RWPE1 (cell line): ENCODE measurements around the gene VIL1.
A peak's percentile ranks its signal among the peaks of the same experiment; 100 is the strongest.

Experiments used
- CTCF ChIA-PET: fragments of 350-600 bp; sonication (Branson Sonifier 250); formaldehyde crosslinking; extraction: SDS; loops from one replicate; lab custom pipeline; 2021; lab: Yijun Ruan, JAX
- POLR2A ChIA-PET: fragments of 400-600 bp; formaldehyde crosslinking; extraction: SDS; loops from one replicate; lab custom pipeline; 2020; ENCODE audit warnings: antibody characterized with exemption; ENCODE audit not compliant: low non-redundant PET; lab: Yijun Ruan, JAX
- DNase-seq: peaks from one replicate; pipeline ENCODE4 v3.0.0; 2012; ENCODE audit warnings: low spot score
- H3K27ac ChIP-seq: fragments of 450-650 bp; 2 replicates; pipeline ENCODE4 v1.5.1; 2017
- TF ChIP-seq, protein P1 (sequence below): fragments of 450-650 bp; conservative IDR thresholded peaks from 2 replicates; pipeline ENCODE4 v1.5.1; 2017; ENCODE audit warnings: low read depth, mild to moderate bottlenecking

VIL1 gene

DNA sequence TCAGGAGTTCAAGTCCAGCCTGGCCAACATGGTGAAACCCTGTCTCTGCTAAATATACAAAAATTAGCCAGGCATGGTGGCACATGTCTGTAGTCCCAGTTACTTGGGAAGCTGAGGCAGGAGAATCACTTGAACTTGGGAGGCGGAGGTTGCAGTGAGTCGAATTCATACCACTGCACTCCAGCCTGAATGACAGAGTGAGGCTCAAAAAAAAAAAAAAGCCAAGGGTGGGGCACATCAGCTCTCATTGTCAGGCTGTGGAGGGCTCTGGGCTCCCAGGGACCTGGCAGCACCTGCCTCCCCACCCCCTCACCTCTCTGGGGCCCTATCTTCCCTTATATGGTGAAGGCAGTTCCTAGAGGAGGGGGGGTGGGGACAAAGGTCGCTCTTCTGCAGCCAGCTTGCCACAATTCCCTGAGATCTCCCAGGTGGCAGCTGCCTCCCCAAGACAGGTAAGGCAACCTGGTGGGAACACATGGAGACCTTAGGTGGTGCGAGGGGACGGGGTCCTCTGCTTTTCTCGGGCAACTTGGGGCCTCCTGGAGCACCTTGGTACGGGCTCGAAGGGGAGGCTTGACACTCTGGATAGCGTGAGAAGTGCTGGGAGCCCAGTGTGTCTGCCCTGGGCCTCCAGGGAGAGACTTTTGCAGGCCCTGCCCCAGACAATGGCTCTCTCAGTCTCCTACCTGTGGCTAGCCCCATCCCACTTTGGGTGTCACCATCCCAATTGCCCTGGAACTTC is at the start of gene VIL1:
Gene VIL1, plus strand, starts transcription at position 407 of the 742 bp plus-strand sequence. CDS start 4,656 bp downstream, outside the sequence.
- TF ChIP-seq, protein P1, sequence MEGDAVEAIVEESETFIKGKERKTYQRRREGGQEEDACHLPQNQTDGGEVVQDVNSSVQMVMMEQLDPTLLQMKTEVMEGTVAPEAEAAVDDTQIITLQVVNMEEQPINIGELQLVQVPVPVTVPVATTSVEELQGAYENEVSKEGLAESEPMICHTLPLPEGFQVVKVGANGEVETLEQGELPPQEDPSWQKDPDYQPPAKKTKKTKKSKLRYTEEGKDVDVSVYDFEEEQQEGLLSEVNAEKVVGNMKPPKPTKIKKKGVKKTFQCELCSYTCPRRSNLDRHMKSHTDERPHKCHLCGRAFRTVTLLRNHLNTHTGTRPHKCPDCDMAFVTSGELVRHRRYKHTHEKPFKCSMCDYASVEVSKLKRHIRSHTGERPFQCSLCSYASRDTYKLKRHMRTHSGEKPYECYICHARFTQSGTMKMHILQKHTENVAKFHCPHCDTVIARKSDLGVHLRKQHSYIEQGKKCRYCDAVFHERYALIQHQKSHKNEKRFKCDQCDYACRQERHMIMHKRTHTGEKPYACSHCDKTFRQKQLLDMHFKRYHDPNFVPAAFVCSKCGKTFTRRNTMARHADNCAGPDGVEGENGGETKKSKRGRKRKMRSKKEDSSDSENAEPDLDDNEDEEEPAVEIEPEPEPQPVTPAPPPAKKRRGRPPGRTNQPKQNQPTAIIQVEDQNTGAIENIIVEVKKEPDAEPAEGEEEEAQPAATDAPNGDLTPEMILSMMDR, result no peak
- ChIA-PET POLR2A (interaction anchor here (0.6 kb wide), 1 partner anchor 11 kb away, joined by 5 read pairs; no protein-coding TSS in a partner anchor), CTCF (no interaction called here)
- DNase-seq, result no peak
- no peak within 1 kb of the TSS for H3K27ac ChIP-seq

DNA sequence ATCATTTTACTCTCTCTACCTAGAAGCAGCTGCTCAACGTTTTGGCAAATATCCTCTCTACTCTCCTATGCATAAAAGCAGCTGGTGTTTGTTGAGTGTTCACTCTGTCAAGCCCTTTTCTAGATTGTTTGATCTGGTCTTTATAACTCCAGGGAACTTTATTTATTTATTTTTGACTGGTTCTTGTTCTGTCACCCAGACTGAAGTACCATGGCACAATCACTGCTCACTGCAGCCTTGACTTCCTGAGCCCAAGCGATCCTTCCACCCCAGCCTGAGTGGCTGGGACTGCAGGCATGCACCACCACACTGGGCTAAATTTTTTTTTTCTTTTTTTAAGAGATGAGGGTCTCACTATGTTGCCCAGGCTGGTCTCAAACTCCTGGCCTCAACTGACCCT is 49.6 kb upstream of the VIL1 start:
- POLR2A ChIA-PET, result no interaction called here
- peak overlapping the region; percentile 17; the same call in 1 of the 2 replicates for H3K27ac ChIP-seq
- CTCF ChIA-PET, result no interaction called here
- no peak for DNase-seq
- TF ChIP-seq, protein P1, result no peak

DNA sequence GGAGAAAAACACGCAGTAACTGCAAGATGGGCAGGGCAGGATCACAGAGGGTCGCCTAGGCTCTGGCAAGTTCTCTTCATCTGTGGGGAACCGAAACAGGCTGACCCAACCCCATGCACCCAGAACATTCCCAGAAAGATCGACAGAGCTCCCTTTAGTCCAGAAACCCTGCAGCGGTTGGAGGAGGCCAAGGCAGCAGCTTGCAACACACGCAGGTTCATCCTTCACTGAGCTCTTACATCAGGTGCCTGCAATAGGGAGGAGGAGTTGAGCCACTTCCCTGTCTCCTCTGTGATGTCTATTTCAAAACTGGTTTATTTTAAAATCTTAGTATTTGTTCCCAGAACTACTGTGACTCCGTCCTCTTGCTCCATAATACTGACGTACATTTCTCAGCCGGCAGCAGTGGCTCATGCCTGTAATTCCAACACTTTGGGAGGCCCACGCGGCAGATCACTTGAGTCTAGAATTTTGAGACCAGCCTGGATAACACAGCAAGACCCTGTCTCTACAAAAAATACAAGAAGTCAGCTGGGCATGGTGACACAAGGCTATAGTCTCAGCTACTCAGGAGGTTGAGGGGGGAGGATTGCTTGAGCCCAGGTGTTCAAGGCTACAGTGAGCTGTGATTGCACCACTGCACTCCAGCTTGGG is 48.4 kb upstream of the VIL1 start:
- DNase-seq, result no peak
- CTCF ChIA-PET, result no interaction called here

DNA sequence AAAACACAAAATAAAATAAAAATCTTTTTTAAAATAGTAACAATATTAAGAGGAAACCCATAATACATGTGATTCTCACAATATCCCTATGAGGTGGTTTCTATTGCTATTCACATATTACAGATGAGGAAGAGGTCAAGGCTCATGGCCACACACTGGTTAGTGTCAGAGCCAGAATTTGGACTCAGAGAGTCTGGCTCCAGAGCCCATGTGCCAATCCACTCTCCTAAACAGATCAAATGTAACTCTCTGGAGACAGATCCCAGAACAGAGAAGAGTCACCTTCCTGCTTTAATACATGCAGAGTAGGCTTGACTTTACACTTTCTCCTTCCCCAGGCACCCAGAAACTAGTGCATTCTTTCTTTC is 47.0 kb upstream of the VIL1 start:
- no peak overlapping the region for H3K27ac ChIP-seq
- no peak for DNase-seq
- TF ChIP-seq, protein P1, result no peak
- CTCF ChIA-PET, result no interaction called here
- POLR2A ChIA-PET, result no interaction called here

More for the DNA sequence above, 48.4 kb upstream of the VIL1 start:
- peak overlapping the region; percentile 31 for H3K27ac ChIP-seq
- TF ChIP-seq, protein P1, result no peak
- POLR2A ChIA-PET, result no interaction called here

DNA sequence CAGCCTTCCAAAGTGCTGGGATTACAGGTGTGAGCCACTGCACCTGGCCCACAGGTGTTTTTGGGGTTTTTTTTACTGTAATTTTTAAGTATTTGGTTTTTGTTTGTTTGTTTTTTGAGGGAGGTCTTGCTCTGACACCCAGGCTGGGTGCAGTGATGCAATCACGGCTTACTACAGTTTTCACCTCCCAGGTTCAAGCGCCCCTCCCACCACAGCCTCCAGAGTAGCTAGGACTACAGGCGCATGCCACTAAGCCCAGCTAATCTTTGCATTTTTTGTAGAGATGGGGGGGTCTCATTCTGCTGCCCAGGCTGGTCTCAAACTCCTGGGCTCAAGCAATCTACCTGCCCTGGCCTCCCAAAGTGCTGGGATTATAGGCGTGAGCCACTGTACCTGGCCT is 44.1 kb upstream of the VIL1 start:
- no peak for DNase-seq
- TF ChIP-seq, protein P1, result no peak
- ChIA-PET CTCF (interaction anchor here (0.6 kb wide), 1 partner anchor 21 kb away, joined by 3 read pairs; no protein-coding TSS in a partner anchor), POLR2A (no interaction called here)
- H3K27ac ChIP-seq, result peak overlapping the region; percentile 93

DNA sequence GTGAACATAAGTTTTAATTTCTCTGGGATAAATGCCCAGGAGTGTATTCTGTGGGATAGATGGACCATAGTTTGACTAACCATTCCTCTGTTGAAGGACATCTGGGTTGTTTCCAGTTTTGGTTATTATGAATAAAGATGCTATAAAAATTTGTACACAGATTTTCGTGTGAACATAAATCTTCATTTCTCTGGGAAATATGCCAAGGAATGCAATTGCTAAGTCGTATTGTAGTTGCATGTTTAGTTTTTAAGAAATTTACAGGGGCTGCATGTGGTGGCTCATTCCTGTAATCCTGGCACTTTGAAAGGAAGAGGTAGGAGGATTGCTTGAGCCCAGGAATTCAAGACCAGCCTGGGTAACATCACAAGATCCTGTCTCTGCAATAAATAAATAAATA is 43.7 kb upstream of the VIL1 start:
- peak overlapping the region; percentile 93 for H3K27ac ChIP-seq
- no peak for DNase-seq
- TF ChIP-seq, protein P1, result no peak
- CTCF ChIA-PET, result interaction anchor here (0.6 kb wide), 1 partner anchor 21 kb away, joined by 3 read pairs; no protein-coding TSS in a partner anchor
- POLR2A ChIA-PET, result no interaction called here
